GM18498 (cell line): ENCODE measurements around the gene TMEM14A.
"Not testable (repeated sequence)": the region's sequence is repeated elsewhere in the genome, so short reads cannot be mapped to it uniquely, and the experiment has no call there.

Experiments
- ATAC-seq: cut with Tn5 transposase; IDR thresholded peaks from one replicate; pipeline ENCODE4 v1.9.1; 2021; ENCODE audit warnings: mild to moderate bottlenecking, moderate library complexity; ENCODE audit not compliant: unreplicated experiment

The TMEM14A gene

DNA sequence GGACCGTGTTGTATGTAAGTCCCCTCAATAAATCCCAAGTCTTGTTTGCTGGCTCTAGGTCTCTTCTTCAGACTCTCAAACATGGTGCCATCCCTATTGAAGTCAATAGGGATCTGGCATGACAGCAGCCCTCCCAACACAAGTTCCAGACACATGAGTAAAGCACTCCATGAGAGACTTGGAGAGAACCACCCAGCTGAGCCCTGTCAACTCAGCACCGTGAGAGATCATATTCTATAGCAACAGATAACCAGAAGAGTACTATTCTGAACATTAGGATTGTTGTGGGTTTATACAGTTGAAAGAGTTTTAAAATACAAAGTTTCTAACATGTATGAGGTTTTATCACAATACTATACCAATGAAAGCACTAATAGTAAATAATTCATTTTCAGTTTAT is 23.5 kb downstream of the TMEM14A start:
- ATAC-seq = no peak

DNA sequence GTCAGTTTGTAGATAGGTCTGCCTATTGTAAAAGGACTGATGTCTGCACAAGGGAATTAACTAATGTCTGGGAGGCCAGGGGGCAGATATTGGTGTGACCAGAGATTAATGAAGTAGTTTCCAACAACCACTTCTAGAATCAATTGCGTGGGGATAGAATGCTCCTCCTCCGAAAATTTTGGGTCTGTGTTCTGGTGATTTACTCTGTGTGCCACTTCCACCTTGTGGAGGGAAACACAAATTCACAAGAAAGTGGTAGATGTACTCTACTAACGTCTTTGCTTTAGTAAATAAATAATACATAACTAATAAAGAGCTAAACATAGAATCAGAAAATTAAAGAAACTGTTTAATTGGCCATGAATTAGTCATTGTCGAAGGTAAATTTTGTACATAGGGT is 25.5 kb downstream of the TMEM14A start:
- no peak for ATAC-seq

DNA sequence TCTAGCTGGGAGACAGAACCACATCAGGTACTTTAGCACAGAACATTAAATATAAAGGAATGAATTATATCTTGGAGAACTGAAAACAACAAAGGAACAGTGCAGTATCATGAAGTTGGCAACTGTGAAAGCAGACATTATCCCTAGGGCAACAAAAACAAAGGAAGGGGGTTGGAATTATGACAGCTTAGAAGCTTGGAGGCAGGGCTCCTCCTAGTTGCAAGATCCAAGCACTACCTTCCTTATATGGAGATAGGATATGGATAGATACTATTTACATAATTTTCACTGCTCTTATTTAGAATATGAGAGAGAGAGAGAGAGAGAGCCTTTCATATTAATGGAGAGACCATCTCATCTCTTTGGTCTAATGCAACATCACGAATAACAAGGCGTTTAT is 27.0 kb downstream of the TMEM14A start:
- ATAC-seq = no peak

DNA sequence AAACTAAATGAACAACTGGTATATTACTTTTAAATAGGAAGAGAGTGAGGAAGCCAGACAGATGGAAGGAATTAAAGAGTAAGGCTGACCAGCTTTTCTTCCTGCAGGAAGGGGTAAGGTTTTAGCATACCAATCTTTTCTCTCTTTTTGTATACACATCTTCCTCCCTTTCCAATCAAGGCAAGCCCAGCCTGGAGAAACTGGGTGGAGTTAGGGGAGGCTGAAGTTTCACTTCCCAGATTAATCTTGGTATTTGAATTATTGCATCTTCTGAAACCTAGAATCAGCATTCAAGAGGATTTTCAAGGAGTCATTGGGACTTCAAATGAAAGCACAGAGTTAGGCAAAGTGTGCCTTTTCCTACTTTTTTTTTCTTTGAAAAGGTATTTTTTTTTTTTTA is 33.1 kb downstream of the TMEM14A start:
- no peak for ATAC-seq

DNA sequence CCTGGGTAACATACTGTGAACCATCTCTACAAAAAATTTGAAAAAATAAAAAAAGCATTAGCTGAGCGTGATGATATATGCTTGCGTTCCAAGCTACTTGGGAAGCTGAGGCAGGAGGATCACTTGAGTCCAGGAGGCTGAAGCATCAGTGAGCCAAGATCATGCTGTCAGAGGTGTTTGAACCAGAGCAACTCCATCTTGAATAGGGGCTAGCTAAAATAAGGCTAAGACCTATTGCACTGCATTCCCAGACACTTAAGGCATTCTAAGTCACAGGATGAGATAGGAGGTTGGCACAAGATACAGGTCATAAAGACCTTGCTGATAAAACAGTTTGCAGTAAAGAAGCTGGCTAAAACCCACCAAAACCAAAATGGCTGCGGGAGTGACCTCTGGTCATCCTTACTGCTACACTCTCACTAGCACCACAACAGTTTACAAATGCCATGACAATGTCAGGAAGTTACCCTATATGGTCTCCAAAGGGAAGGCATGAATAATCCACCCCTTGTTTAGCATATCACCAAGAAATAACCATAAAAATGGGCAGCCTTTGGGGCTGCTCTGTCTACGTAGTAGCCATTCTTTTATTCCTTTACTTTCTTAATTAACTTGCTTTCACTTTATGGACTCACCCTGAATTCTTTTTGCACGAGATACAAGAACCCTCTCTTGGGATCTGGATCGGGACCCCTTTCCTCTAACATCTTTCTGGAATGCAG is 34.0 kb downstream of the TMEM14A start:
- not testable (repeated sequence) for ATAC-seq

DNA sequence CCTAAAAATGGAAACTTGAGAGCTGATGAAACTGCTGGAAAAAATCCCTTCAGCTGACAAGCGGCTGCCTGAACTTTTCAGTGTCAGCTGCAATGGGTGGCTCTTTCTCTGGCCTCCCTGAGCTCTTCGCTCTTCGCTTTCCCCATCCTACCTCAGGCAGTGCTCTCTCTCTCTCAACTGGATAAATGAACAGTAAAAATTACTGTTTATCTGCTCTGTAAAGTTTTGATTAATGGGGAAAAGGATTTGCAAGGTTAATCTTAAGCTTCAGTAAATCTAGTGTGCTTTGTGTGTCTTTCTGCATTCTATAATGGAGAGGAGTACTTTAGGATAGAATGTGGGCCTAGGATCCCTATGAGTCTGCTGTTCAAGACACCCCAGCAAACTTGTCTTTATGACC is 35.1 kb downstream of the TMEM14A start:
- ATAC-seq = no peak

DNA sequence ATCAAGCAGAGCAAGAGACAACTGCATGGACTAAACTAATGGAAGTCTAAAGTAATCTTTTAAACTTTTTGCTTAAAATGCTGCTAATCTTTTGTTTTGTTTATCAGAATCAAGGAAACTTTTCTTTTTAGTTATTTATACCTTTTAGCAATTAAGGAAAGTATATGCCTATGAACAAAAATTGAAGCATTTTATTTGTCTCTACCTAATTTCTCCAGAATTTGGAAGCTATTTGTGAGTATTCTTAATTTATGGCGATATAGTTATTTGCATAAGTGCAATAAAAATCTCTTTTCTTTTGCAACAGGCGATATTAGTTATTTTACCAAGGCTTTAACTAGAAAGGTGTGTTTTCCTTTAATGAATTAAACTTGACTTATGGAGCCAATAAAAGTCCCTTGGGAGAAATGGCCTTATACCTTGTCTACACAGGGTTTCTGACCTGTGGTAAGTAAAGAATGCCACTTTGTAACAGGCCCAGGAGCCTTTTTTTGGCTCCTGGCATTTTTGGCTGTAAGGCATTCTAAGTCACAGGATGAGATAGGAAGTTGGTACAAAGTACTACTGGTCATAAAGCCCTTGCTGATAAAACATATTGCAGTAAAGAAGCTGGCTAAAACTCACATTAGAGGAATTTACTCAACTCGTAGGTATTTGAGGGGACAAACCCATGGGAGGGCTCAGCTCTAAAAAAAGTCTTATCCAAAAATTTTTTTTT is 37.2 kb downstream of the TMEM14A start:
- ATAC-seq = no peak

DNA sequence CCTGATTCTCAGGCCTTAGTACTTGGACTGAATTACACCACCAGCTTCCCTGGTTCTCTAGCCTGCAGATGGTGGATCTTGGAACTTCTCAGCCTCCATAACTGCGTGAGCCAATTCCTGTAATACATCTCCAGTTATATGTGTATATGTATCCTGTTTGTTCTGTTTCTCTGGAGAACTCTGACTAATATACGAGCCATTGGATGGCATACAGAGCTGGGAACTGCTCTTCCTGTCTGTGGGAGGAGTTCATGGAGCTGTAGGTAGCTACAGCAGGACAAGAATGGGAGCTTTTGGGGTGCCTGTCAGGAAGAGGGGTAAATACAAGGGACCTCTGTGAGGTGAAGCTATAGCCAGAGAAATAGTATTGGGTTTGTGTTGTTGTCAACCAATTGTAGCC is 41.2 kb downstream of the TMEM14A start:
- no peak for ATAC-seq

DNA sequence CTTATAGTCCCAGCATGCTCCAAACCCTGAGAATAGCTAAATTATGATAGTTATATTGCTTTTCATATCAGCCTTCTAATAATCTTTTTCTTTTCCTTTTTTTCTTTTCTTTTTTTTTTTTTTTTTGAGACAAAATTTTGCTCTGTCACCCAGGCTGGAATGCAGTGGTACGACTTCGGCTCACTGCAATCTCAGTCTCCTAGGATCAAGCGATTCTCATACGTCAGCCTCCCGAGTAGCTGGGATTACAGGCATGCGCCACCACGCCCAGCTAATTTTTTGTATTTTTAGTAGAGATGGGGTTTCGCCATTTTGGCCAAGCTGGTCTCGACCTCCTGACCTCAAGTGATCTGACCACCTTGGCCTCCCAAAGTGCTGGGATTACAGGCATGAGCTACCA is 43.8 kb downstream of the TMEM14A start:
- ATAC-seq = not testable (repeated sequence)

DNA sequence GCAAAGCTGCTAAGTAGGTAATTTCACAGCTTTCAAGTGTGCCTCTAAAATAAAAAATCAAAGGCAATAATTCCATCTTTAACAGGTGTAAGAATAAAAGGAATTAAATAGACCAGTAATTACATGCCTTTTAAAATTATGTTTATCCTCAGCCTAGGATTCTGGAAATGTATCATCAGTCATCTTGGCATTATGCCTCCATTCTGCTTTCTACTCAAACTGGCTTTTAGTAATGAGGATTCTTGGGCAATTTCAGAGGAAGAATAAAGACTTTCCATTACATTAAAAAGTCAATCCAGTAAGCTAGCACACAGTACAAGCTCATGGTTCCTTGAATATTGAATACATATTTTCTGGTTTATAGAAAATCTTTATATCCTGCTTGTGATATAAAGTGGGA is 47.6 kb downstream of the TMEM14A start:
- ATAC-seq = no peak

DNA sequence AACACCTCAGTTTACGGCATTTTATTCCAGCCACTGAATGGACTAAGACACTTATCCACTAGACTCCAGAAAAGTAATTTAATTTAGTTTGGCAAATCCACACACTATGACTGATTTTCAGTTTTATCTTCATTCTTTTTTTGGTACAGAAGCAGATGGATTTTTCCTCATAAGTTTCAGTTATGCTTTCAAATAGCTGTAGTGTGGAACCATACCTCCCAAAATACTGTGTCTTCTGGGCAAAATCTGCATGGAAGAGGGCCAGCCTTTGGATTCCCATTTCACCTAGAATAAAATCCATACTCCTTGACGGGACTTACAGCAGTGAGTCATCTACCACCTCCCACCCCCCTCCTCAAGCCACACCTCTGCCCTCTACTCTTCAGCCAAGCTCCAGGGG is 49.4 kb downstream of the TMEM14A start:
- no peak for ATAC-seq

DNA sequence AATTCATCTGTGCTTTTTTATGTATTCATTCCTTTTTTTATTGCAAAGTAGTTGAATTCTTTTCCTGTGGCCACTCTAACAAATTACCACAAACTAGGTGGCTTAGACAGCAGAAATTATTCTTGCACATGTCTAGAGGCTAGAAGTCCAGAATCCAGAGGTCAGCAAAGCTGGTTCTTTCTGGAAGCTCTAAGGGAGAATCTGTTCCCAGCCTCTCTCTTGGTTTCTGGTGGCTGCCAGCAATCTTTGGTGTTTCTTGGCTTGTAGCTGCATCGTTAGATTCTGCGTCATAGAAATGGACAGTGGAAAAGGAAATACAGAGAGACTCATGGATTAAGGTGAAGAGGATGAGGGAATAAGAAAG is 53.1 kb downstream of the TMEM14A start:
- no peak for ATAC-seq

DNA sequence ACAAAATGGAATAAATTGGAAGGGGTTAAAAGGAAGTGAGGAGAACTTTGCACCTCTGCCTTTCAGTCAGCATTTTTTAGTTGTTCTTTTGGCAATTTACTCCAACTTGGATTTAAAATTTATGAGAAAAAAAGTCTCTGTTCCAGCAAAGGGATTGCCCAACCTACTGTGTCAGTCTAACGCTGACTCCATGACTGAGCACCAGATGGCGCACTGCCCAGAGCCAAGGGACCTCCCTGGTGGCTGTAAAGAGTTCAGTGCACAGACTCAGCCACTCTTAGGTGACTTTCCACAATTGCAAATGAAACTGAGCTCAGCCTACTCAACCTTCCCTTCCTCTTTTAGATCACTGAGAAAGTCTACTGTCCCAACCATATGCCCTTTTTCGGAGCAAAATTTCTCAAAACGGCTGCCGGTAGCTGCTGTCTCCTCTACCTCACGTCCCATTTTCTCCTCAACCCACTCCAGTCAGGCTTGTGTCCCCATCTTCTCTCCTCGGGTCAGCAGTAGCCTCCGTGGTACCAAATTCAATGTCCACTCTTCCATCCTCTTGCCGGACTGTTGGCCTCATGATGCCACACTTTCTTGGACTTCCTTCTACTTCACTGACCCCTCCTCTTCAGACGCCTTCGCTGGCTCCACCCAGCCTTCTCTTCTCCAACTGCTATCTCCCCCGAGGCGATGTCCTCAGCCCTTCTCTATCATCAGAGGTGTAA is 53.7 kb downstream of the TMEM14A start:
- ATAC-seq = peak; percentile 99

DNA sequence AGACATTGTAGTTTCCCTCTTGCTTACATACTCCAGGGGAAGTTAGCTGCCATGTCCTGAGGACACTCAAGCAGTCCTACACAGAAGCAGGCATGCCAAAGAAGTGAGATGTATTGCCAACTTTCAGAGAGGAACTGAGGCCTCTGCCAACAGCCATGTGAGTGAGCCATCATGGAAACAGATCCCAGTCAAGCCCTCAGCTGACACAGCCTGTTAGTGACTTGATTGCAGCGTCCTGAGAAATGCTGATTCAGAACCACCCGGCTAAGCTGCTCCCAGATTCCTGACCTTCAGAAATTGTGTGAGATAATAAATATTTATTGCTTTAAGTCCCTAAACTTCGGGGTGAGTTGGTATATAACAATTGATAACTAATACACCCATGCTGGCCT is 54.2 kb downstream of the TMEM14A start:
- no peak for ATAC-seq

DNA sequence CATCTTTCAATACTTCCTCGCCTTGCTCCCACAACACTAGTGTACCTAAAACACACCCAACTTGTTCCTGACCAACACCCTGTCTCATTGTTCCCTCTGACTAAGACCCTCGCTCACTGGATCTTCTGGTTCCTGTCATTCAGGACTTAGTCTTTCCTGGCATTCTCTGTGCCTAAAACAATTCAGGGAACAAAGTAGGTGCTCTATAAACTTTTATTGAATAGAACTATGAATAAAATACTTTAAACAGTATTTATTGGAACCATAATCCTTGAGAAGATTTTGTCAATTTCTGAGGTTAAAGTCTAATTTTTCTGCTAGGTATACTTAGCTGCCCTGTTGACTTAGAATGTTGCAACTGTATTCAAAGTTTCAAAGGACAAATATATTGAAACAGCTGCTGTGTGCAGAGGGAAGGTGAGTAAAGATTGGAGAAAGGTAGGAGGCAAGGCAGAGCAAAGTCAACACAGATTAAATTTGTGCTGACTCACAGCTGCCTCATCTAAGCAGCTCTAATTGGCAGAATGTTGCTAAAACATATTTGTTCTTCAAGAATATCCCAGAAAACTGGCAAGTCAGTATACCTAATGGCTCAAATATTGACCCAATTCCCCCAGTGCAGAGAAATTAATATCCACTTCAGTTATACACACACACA is 54.8 kb downstream of the TMEM14A start:
- no peak for ATAC-seq

DNA sequence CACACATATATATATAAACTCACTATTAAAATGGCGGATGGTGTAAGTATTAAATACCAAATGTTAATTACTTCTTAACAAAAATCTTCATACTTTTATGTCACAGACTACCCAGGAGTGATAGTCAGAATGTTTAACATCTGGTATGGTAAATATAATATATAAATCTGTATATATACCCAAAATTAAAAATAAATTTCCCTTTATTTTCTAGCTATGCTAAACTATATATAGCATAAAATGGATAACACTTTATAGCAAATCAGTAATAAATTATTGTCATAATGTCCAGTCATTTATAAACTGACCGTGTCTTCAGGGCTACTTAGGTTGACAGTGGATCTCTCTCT is 55.3 kb downstream of the TMEM14A start:
- ATAC-seq = no peak

DNA sequence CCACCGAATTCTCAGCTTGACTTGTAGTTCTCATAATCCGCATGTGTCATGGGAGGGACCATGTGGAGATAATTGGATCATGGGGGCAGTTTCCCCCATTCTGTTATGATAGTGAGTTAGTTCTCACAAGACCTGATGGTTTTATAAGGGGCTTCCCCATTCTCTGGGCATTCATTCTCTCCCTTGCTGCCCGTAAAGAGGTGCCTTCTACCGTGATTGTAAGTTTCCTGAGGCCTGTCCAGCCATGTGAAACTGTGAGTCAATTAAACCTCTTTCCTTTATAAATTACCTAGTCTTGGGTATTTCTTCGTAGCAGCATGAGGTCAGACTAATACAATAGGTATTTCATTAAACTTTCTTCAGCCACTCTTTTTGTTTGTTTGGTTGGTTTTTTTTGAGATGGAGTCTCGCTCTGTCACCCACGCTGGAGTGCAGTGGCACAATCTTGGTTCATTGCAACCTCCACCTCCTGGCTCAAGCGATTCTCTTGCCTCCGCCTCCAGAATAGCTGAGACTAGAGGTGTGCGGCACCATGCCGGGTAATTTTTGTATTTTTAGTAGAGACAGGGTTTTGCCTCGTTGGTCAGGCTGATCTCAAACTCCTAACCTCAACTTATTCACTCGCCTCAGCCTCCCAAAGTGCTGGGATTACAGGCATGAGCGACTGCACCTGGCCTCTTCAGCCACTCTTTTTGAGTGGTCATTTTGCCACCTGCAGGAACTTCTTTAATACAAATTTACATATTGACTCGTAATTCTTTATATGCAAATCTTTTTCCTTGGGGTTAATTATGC is 56.0 kb downstream of the TMEM14A start:
- ATAC-seq = no peak

DNA sequence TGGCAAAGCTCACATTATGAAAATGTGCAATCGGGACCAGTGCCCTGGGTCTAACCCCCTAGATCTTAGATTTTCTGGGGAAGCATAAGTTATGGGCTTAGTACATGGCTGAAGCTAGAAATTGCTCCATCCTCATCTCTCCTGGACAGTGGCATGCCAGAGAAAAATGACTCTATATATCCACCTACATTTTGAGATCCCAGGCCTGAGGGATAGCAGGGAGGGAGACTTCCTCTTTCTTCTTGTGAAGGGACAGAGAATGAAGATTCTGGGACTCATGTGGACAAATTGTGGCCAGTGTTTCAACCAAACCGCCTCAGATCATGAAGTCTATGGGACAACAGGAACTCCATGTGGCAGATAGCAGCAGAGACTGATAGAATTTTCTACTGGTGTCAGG is 57.0 kb downstream of the TMEM14A start:
- ATAC-seq = no peak

DNA sequence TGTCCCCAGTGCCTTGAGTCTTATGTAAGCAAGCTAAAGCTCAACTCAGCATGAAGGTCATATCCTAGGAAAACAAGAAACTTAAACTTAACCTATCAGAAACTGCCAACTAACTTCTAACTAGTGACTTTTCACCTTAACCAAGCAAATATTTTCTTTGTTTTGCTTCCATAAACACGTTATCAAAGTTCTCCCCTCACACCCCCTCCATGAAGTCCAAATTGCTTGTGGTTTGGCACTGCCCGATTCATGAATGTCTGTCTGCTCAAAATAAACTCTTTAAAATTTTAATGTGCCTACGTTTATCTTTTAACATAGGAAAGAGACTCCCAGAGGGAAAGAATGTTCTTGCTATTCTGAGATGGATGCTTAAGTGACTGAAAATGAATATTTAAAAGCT is 57.5 kb downstream of the TMEM14A start:
- ATAC-seq = no peak

DNA sequence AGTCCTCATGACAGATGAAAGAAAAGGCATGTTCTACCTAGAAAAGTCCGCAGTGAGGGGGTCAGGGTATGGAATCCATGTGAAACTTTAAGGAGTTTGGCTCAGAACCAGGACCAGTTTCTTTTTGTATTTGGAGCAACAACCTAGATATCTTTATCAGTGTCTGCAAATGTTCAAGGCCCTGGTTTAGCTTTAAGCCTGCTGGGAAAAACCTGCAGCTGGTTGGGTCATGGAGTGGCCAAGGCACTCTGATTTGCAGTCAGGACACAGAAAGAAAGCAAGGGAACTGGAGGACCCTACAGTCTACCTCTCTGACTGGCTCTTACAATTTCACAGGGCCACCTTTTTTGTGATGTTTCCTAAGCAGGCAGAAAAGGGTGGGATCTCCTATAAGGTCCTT is 58.7 kb downstream of the TMEM14A start:
- no peak for ATAC-seq

DNA sequence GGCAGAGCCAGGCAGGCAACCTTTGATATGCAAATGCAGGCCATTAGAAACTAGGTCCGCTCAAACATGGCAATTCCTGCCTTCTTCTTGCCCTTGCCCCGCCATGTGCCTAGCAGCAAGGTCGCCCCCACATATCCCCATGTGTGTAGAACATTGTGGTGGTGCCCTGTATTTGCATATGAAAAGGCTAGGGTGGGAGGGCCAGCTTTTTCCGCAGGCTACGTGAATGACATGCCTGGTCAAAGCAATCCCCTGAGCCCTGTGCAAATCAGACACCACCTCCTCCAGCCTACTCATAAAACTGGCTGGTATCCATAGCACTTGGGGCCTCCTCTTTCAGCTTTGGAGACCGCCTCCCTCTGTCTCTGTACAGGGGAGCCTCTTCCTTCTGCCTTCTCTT is 60.8 kb downstream of the TMEM14A start:
- ATAC-seq = no peak
